ENCODE data around the gene NCAPD2.

DNA sequence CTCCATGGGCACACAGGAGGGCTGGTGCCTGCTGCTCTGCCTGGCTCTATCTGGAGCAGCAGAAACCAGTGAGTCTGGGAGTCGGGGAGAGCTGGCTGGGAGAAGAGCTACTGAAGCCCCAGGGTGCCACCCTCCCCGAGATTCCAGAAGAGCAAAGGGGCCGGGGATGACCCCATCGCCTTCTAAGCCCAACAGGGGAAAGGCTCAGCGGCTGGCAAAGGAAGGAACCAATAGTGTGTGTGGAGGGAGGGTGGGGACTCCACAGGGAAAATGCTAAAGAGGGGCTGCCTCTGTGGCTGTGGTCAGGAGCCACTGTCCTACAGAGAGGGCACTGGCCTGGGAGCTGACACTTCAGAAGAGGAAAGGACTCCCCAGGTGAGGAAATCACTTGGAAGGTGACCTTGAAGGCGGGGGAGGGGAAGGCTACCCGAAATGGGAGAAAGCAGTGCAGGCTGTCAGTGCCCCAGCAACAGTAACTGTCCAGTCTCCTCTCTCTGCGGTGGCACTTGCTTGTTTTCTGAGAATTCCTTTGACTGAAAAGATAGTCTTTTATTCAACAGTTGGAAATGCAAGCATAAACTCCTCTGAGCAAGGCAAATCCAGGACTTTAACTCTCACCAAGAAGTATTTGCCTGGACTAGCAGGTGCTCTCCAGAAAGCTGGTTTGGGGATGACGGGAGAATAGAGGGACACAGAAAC, 41.5 kb upstream of the NCAPD2 start:
- TF ChIP-seq CTCF (optimal IDR thresholded peaks at IDR 0.05 in 1 of 3, IDR thresholded peaks at IDR 0.05 in 1 of 3, conservative IDR thresholded peaks at IDR 0.05 in 1 of 3; ENCODE audit: extremely low read depth in 1 of 3, insufficient read depth in 2 of 3, low read length in 3 of 3): no peak
- TF ChIP-seq EZH2 (IDR thresholded peaks at IDR 0.05; ENCODE audit: low read length): no peak
